Measurements from ENCODE around the gene NXPE3.

The NXPE3 gene

GRCh38 chr3:101803173-101803782 is 24.3 kb downstream of the NXPE3 start:
- no peak overlapping the region for H2AFZ ChIP-seq (ENCODE audit: low read depth, low read length, severe bottlenecking)
- H3K9ac ChIP-seq (ENCODE audit: low read length): no peak overlapping the region
- H3K79me2 ChIP-seq (ENCODE audit: insufficient read depth, low read length): peaks cover 17% of the 10 kb centered on the region; the same call in 1 of the 2 replicates
- H3K27me3 ChIP-seq (ENCODE audit: low read length): no peaks in the 10 kb centered on the region
- no peak overlapping the region for H3K4me2 ChIP-seq (ENCODE audit: low read depth, low read length, poor library complexity, severe bottlenecking)
- no peaks in the 10 kb centered on the region for H3K9me2 ChIP-seq (replicated peaks; ENCODE audit: insufficient read depth, low read length)
- TF ChIP-seq EZH2phosphoT487 (conservative IDR thresholded peaks at IDR 0.05; ENCODE audit: low read length) (no peak), CTCF (IDR thresholded peaks at IDR 0.05; ENCODE audit: insufficient read depth, low read length, poor library complexity, severe bottlenecking) (peak; percentile 91)
- peaks cover 16% of the 10 kb centered on the region; the same call in 1 of the 2 replicates for H3F3A ChIP-seq (ENCODE audit: insufficient read depth)
- H3K4me3 ChIP-seq (ENCODE audit: insufficient read depth, low read length, poor library complexity, severe bottlenecking): no peak overlapping the region
- H3K36me3 ChIP-seq (ENCODE audit: low read length): peaks cover 16% of the 10 kb centered on the region
- no peaks in the 10 kb centered on the region for H3K9me3 ChIP-seq (ENCODE audit: insufficient read depth, low read length)
- H3K27ac ChIP-seq (ENCODE audit: low read depth, low read length): no peak overlapping the region
- H4K20me1 ChIP-seq (ENCODE audit: low read depth, low read length): no peaks in the 10 kb centered on the region

- Histone ChIP-seq H3F3A (ENCODE audit: insufficient read depth) (peaks cover 18% of the 10 kb centered on the region; the same call in 1 of the 2 replicates), H3K4me2 (ENCODE audit: low read depth, low read length, poor library complexity, severe bottlenecking) (no peak overlapping the region), H3K27me3 (ENCODE audit: low read length) (no peaks in the 10 kb centered on the region), H4K20me1 (ENCODE audit: low read depth, low read length) (no peaks in the 10 kb centered on the region), H3K9me3 (ENCODE audit: insufficient read depth, low read length) (no peaks in the 10 kb centered on the region), H3K36me3 (ENCODE audit: low read length) (peaks cover 16% of the 10 kb centered on the region), H2AFZ (ENCODE audit: low read depth, low read length, severe bottlenecking) (no peak overlapping the region), H3K9ac (ENCODE audit: low read length) (no peak overlapping the region), H3K4me3 (ENCODE audit: insufficient read depth, low read length, poor library complexity, severe bottlenecking) (no peak overlapping the region), H3K9me2 (replicated peaks; ENCODE audit: insufficient read depth, low read length) (no peaks in the 10 kb centered on the region), H3K79me2 (ENCODE audit: insufficient read depth, low read length) (peaks cover 17% of the 10 kb centered on the region; the same call in 1 of the 2 replicates), H3K27ac (ENCODE audit: low read depth, low read length) (no peak overlapping the region)
- TF ChIP-seq CTCF (IDR thresholded peaks at IDR 0.05; ENCODE audit: insufficient read depth, low read length, poor library complexity, severe bottlenecking) (no peak), EZH2phosphoT487 (conservative IDR thresholded peaks at IDR 0.05; ENCODE audit: low read length) (no peak)
Measured at GRCh38 chr3:101803939-101804338, 24.9 kb downstream of the NXPE3 start.

- H3K4me2 ChIP-seq (ENCODE audit: low read depth, low read length, poor library complexity, severe bottlenecking): no peak overlapping the region
- no peaks in the 10 kb centered on the region for H3K9me2 ChIP-seq (replicated peaks; ENCODE audit: insufficient read depth, low read length)
- no peak overlapping the region for H3K4me3 ChIP-seq (ENCODE audit: insufficient read depth, low read length, poor library complexity, severe bottlenecking)
- H2AFZ ChIP-seq (ENCODE audit: low read depth, low read length, severe bottlenecking): no peak overlapping the region
- TF ChIP-seq CTCF (IDR thresholded peaks at IDR 0.05; ENCODE audit: insufficient read depth, low read length, poor library complexity, severe bottlenecking): no peak
- no peaks in the 10 kb centered on the region for H4K20me1 ChIP-seq (ENCODE audit: low read depth, low read length)
- peaks cover 9% of the 10 kb centered on the region; the same call in 1 of the 2 replicates for H3K79me2 ChIP-seq (ENCODE audit: insufficient read depth, low read length)
- peaks cover 18% of the 10 kb centered on the region; the same call in 1 of the 2 replicates for H3F3A ChIP-seq (ENCODE audit: insufficient read depth)
- H3K27me3 ChIP-seq (ENCODE audit: low read length): no peaks in the 10 kb centered on the region
- H3K9me3 ChIP-seq (ENCODE audit: insufficient read depth, low read length): no peaks in the 10 kb centered on the region
- no peak overlapping the region for H3K9ac ChIP-seq (ENCODE audit: low read length)
- H3K36me3 ChIP-seq (ENCODE audit: low read length): peaks cover 16% of the 10 kb centered on the region
- H3K27ac ChIP-seq (ENCODE audit: low read depth, low read length): no peak overlapping the region
Measured at GRCh38 chr3:101806491-101806890, 27.5 kb downstream of the NXPE3 start.
